LNCaP clone FGC (cell line): ENCODE results near the gene TSC22D3.
A peak's percentile ranks its signal among the peaks of the same experiment; 100 is the strongest.
"Not testable (repeated sequence)": the region's sequence is repeated elsewhere in the genome, so short reads cannot be mapped to it uniquely, and the experiment has no call there.

Source experiments
- DNase-seq: peaks from one replicate; pipeline ENCODE4 v3.0.0-alpha.2; 2011; ENCODE audit warnings: low read depth
- H3K4me3 ChIP-seq: 2 replicates; pipeline ENCODE4 v1.5.1; 2011; ENCODE audit warnings: mild to moderate bottlenecking, low read depth, low read length, control low read depth
- TF ChIP-seq, protein P1 (sequence below): IDR thresholded peaks from 2 replicates; pipeline ENCODE4 v1.5.1; 2012; ENCODE audit warnings: mild to moderate bottlenecking; ENCODE audit not compliant: control insufficient read depth, insufficient read depth; ENCODE audit errors: extremely low read depth

The TSC22D3 gene

DNA sequence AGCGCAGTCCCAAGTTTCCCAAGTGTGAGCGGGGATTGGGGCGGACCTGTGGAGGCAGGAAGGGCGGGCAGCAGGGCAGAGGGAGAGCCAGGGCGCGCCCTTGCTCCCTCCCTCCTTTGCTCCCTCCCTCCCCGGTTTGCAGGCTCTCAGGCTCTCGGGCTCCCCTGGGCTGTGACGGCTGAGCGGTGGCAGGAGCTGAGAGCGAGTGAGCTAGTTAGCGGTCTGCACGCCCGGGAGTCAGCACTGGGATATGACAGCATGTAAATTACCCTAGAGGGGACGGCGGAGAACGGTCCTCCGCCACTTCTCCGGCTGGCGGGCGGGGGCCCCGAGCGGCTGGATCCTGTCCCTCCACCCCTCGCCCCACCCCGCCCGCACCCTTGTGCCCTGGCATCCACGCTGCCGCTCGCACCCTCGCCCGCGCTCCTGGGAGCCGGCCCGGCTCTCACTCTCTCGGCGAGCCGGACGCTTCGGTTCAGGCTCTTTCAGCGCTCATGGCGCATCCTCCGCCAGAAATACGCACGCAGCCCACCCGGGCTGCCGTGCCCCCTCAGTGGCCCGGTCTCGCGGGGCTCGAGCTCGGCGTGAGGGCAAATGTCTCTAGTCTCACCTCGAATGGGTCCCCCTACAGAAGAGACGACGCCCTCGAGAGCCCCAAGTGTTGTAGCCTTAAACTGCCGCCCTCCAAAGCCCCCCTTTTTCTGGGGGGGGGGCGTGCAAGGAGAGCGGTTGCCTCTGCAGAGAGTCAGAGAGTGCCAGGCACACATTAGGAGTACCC, at the start of gene TSC22D3:
Gene TSC22D3 (minus strand): TSS at position 54 of the 778 bp plus-strand sequence. CDS start 368 bp downstream, outside the sequence.
- DNase-seq: peak; percentile 21
- TF ChIP-seq, protein P1, sequence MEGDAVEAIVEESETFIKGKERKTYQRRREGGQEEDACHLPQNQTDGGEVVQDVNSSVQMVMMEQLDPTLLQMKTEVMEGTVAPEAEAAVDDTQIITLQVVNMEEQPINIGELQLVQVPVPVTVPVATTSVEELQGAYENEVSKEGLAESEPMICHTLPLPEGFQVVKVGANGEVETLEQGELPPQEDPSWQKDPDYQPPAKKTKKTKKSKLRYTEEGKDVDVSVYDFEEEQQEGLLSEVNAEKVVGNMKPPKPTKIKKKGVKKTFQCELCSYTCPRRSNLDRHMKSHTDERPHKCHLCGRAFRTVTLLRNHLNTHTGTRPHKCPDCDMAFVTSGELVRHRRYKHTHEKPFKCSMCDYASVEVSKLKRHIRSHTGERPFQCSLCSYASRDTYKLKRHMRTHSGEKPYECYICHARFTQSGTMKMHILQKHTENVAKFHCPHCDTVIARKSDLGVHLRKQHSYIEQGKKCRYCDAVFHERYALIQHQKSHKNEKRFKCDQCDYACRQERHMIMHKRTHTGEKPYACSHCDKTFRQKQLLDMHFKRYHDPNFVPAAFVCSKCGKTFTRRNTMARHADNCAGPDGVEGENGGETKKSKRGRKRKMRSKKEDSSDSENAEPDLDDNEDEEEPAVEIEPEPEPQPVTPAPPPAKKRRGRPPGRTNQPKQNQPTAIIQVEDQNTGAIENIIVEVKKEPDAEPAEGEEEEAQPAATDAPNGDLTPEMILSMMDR: 0 out of 2 replicates have a peak, but pooled peaks have one; percentile 14
- H3K4me3 ChIP-seq: peak within 1 kb of the TSS; percentile 26; the same call in 1 of the 2 replicates

- no peak overlapping the region for H3K4me3 ChIP-seq
- TF ChIP-seq, protein P1: no peak
- DNase-seq: no peak
These were observed 47.9 kb upstream of the TSC22D3 start for GRCh38 chrX:107823456-107823855.

- TF ChIP-seq, protein P1: no peak
- H3K4me3 ChIP-seq: no peak overlapping the region
- no peak for DNase-seq
These were observed 47.5 kb upstream of the TSC22D3 start for GRCh38 chrX:107823042-107823441.

DNA sequence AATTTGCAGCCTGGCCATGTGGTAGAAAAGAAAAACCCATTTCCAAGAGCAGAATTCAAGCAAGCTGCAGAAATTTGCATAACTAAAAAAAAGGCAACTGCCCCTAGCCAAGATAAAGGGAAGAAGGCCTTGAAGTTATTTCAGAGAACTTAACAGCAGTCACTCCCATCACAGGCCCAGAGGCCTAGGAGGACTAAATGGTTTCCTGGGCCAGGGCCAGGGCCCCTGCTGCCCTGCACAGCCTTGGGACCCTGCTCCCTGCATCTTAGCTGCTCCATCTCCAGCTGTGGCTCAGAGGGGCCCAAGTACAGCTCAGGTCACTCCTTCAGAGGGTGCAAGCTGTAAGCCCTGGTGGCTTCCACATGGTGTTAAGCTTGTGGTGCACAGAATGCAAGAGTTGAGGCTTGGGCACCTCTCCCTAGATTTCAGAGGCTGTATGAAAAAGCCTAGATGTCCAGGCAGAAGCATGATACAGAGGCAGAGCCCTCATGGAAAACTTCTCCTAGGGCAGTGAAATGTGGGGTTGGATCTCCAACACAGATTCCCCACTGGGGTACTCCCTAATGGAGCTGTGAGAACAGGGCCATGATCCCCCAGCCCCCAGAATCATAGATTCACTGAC, 43.4 kb upstream of the TSC22D3 start:
- DNase-seq: no peak
- H3K4me3 ChIP-seq: no peak overlapping the region
- TF ChIP-seq, protein P1: no peak

GRCh38 chrX:107810053-107810452, 34.5 kb upstream of the TSC22D3 start:
- not testable (repeated sequence) for DNase-seq, H3K4me3 ChIP-seq

- TF ChIP-seq, protein P1: no peak
- no peak overlapping the region for H3K4me3 ChIP-seq
- no peak for DNase-seq
These were observed 29.6 kb upstream of the TSC22D3 start for GRCh38 chrX:107805179-107805578.

DNA sequence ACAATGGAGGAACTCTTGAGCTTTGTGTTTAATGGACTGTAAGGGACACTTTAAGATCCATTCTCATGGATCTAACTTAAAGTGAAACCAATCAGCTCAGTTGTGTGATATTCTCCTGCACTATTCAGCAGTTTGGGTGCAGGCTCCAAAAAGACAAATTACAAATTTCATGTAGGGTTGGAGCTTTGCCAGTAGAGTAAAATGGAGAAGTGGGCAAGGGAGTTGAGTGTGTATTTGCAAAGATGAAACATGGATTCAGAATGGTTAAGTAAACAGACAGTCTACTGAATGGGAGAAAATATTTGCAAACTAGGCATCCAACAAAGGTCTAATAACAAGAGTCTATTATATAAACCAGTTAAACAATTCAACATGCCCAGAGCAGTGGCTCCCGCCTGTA, 28.8 kb upstream of the TSC22D3 start:
- H3K4me3 ChIP-seq: no peak overlapping the region
- TF ChIP-seq, protein P1: no peak
- no peak for DNase-seq
